IMR-90 (cell line): ENCODE measurements around the gene ATP11A. TPM values are rescaled to one million over a fixed set of nuclear protein-coding genes. Genes with fewer than 3 reads are reported as not detected.

Experiments used
- ATAC-seq: fragments of 200-7000 bp; cut with Tn5 transposase; 2 replicates; pipeline ENCODE4 v1.9.1; 2020; ENCODE audit warnings: low read depth, mild to moderate bottlenecking, moderate library complexity
- BruUV-seq: library from RNA; stranded (reverse); fragments of 400-500 nt; replicated peaks from 2 replicates; lab custom pipeline; 2021; lab: Mats Ljungman, UMichigan
- CTCF ChIA-PET: fragments of 300-600 bp; formaldehyde crosslinking; extraction: SDS; loops from one replicate; lab custom pipeline; 2021; ENCODE audit warnings: antibody characterized with exemption; lab: Yijun Ruan, JAX
- POLR2A ChIA-PET: fragments of 300-600 bp; sonication (Branson Sonifier 250); formaldehyde crosslinking; loops from one replicate; lab custom pipeline; 2022; ENCODE audit warnings: antibody characterized with exemption; ENCODE audit not compliant: unreplicated experiment; lab: Charles Lee
- DNase-seq: peaks from one replicate; pipeline ENCODE4 v3.0.0; 2013
- H2AFZ ChIP-seq: replicated peaks from 2 replicates; pipeline ENCODE3; 2013; ENCODE audit warnings: low read length, mild to moderate bottlenecking; ENCODE audit not compliant: poor library complexity
- H2AK5ac ChIP-seq: 2 replicates; pipeline ENCODE4 v1.6.1; 2013; ENCODE audit warnings: low read depth, low read length, inconsistent platforms
- H2AK9ac ChIP-seq: replicated peaks from 2 replicates; pipeline ENCODE3; 2013; ENCODE audit warnings: mild to moderate bottlenecking, low read depth, low read length, moderate library complexity; ENCODE audit not compliant: poor library complexity
- H2BK120ac ChIP-seq: 2 replicates; pipeline ENCODE4 v1.6.1; 2013; ENCODE audit warnings: low read depth, low read length, inconsistent platforms
- H2BK15ac ChIP-seq: 3 replicates; pipeline ENCODE4 v1.6.1; 2013; ENCODE audit warnings: low read depth, low read length, inconsistent platforms
- H2BK20ac ChIP-seq: 2 replicates; pipeline ENCODE4 v1.6.1; 2013; ENCODE audit warnings: low read depth, mild to moderate bottlenecking, inconsistent platforms, low read length, moderate library complexity
- H2BK5ac ChIP-seq: 2 replicates; pipeline ENCODE4 v1.6.1; 2013; ENCODE audit warnings: mild to moderate bottlenecking, low read depth, low read length, inconsistent platforms; ENCODE audit not compliant: poor library complexity, severe bottlenecking
- H3K14ac ChIP-seq: replicated peaks from 2 replicates; pipeline ENCODE4 v1.6.1; 2013; ENCODE audit warnings: low read depth, low read length, inconsistent platforms
- H3K18ac ChIP-seq: 2 replicates; pipeline ENCODE4 v1.6.1; 2013; ENCODE audit warnings: low read depth, low read length, control low read depth
- H3K23ac ChIP-seq: 2 replicates; pipeline ENCODE4 v1.6.1; 2013; ENCODE audit warnings: low read depth, low read length, inconsistent platforms
- H3K27ac ChIP-seq: 2 replicates; pipeline ENCODE4 v1.5.1; 2013; ENCODE audit warnings: mild to moderate bottlenecking, control low read depth, low read length; ENCODE audit not compliant: insufficient read depth
- H3K27me3 ChIP-seq: 2 replicates; pipeline ENCODE4 v1.6.1; 2013; ENCODE audit warnings: low read length; ENCODE audit not compliant: control insufficient read depth, insufficient read depth
- H3K36me3 ChIP-seq: 2 replicates; pipeline ENCODE4 v1.6.1; 2013; ENCODE audit warnings: low read length, mixed read lengths; ENCODE audit not compliant: control insufficient read depth, insufficient read depth
- H3K4ac ChIP-seq: 2 replicates; pipeline ENCODE4 v1.6.1; 2013; ENCODE audit warnings: low read depth, low read length, inconsistent platforms
- H3K4me1 ChIP-seq: 2 replicates; pipeline ENCODE4 v1.6.1; 2013; ENCODE audit warnings: low read length, mixed read lengths; ENCODE audit not compliant: control insufficient read depth, insufficient read depth
- H3K4me2 ChIP-seq: 2 replicates; pipeline ENCODE4 v1.6.1; 2013; ENCODE audit warnings: low read depth, mild to moderate bottlenecking, control low read depth, low read length, moderate library complexity
- H3K4me3 ChIP-seq: 2 replicates; pipeline ENCODE4 v1.5.1; 2013; ENCODE audit warnings: low read depth, mild to moderate bottlenecking, control low read depth, low read length, moderate library complexity; ENCODE audit not compliant: insufficient read depth
- H3K56ac ChIP-seq: 2 replicates; pipeline ENCODE4 v1.6.1; 2013; ENCODE audit warnings: low read length, inconsistent platforms; ENCODE audit not compliant: insufficient read depth; ENCODE audit errors: extremely low read depth
- H3K79me1 ChIP-seq, 2 experiments: 2 replicates each; pipeline ENCODE4 v1.6.1; 2013; ENCODE audit warnings: low read length in 2 of 2, inconsistent platforms in 1 of 2, low read depth in 1 of 2
- H3K9ac ChIP-seq: 2 replicates; pipeline ENCODE4 v1.6.1; 2013; ENCODE audit warnings: low read depth, low read length, control low read depth
- H3K9me1 ChIP-seq: 2 replicates; pipeline ENCODE4 v1.6.1; 2013; ENCODE audit warnings: low read length, inconsistent platforms; ENCODE audit not compliant: insufficient read depth
- H3K9me3 ChIP-seq: 2 replicates; pipeline ENCODE4 v1.6.1; 2013; ENCODE audit warnings: low read length; ENCODE audit not compliant: control insufficient read depth, insufficient read depth
- H4K20me1 ChIP-seq: 2 replicates; pipeline ENCODE4 v1.6.1; 2013; ENCODE audit warnings: low read length, inconsistent platforms; ENCODE audit not compliant: insufficient read depth
- H4K5ac ChIP-seq: 2 replicates; pipeline ENCODE4 v1.6.1; 2013; ENCODE audit warnings: mild to moderate bottlenecking, low read depth, low read length, control low read depth
- H4K8ac ChIP-seq, 2 experiments: 2 replicates each; pipeline ENCODE4 v1.6.1; 2013; ENCODE audit warnings: low read depth in 2 of 2, low read length in 2 of 2, control low read depth in 1 of 2, inconsistent platforms in 1 of 2
- H4K91ac ChIP-seq: 2 replicates; pipeline ENCODE4 v1.6.1; 2013; ENCODE audit warnings: low read depth, low read length, inconsistent platforms; ENCODE audit not compliant: insufficient read depth
- CEBPB ChIP-seq: IDR thresholded peaks from 2 replicates; pipeline ENCODE4 v1.6.1; 2012; ENCODE audit warnings: low read depth, low read length, improper control_type of control experiment
- FOS ChIP-seq: fragments of 150-350 bp; IDR thresholded peaks from 2 replicates; pipeline ENCODE4 v1.6.1; 2016; ENCODE audit warnings: low read depth, low read length
- WGBS, 2 experiments: methylation state at CpG; one replicate each; pipeline versions ENCODE4 v1.1.5 to v1.1.7; 2013; ENCODE audit warnings: missing lambda C conversion rate in 2 of 2; ENCODE audit not compliant: insufficient read length in 1 of 2; ENCODE audit errors: extremely low coverage in 2 of 2; 5-methylcytosine and 5-hydroxymethylcytosine counted together
- dilution Hi-C: fragments of 300-500 bp; cut with HindIII; formaldehyde crosslinking; loops from one replicate; pipeline ENCODE4 v1.14.3; 2018; ENCODE audit warnings: low sequenced_read_pairs; ENCODE audit not compliant: unreplicated experiment
- in situ Hi-C: fragments of 300-500 bp; cut with MboI; formaldehyde crosslinking; loops from 3 replicates; pipeline ENCODE4 v1.14.3; 2019; ENCODE audit warnings: low sequenced_read_pairs, inconsistent platforms, mixed read lengths
- intact Hi-C: fragments of 100-400 bp; cut with micrococcal nuclease; formaldehyde crosslinking; loops from 2 replicates; pipeline ENCODE4 v1.10.0; 2022
- polyA plus RNA-seq, 3 experiments: library from polyadenylated mRNA; depleted of rRNA; stranded (reverse); fragments of >200 nt; gene quantifications; 2 replicates each; pipeline ENCODE4 v1.2.3, GENCODE V29; 2012; ENCODE audit warnings: low replicate concordance in 1 of 3
- total RNA-seq: library from RNA; depleted of rRNA; stranded (reverse); fragments of >200 nt; gene quantifications from 2 replicates; pipeline ENCODE4 v1.2.3, GENCODE V29; 2012

ATP11A gene
- total and polyA plus RNA-seq, 2 of the 4 experiments (the other 2 are of a cell fraction): 8.4 to 12.0 TPM

DNA sequence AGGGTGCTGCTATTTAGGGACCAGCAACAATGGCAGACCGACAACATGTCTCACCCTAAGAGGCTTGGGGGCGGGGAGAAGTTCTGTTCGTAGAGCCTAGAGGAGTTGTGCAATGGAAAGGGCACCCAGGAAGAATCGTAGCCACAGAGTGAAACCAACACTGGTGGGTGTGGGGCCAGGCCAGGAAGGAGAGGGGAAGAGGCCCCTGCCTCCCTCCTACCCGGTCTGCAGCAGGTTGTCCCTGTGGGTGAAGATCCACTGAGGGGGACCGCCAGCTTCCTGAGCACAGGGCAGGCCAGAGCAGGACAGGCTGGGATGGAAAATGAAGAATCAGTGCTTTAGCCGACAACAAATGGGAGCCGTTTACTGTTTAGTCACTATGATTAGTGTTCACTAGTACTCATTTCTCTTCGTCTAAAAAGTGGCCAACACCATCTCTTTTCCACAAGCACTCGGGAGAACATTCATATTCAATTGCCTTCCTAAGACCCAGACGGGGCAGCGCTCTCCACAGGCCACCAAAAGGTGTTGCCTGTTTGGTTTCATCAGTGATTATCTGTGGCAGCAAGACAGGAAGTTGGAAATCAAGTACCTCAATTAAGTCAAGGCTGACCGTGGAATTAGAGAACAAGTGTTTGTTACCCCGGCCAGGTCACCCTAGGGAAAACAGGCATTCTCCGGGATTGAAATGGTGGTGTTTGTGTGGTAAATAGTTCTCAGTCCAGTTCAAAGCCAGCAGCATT, 1.1 kb upstream of the ATP11A start:
- Histone ChIP-seq H3K4ac (peak overlapping the region; percentile 81; the same call in 1 of the 2 replicates), H2BK120ac (no peak overlapping the region), H3K56ac (peak overlapping the region; percentile 43; the same call in 1 of the 2 replicates), H3K18ac (peak overlapping the region; percentile 48; the same call in 1 of the 2 replicates), H3K9me1 (peaks cover 11% of the 10 kb centered on the region), H3K4me2 (peak overlapping the region; percentile 87), H3K79me1 (peaks cover 16 to 26% of the 10 kb centered on the region in 2 experiments), H2AK5ac (peak overlapping the region; percentile 27; the same call in 1 of the 2 replicates), H2BK15ac (no peak overlapping the region), H3K4me3 (peak overlapping the region; percentile 72), H3K9me3 (no peaks in the 10 kb centered on the region), H2BK20ac (no peak overlapping the region), H4K20me1 (peaks cover 12% of the 10 kb centered on the region; the same call in 1 of the 2 replicates), H3K9ac (peak overlapping the region; percentile 47), H4K91ac (0 out of 2 replicates have a peak overlapping the region, but pooled peaks have one; percentile 60), H2BK5ac (no peak overlapping the region), H3K14ac (no peak overlapping the region), H4K5ac (peak overlapping the region; percentile 77), H4K8ac (peak overlapping the region; percentile 66 to 86), H3K36me3 (no peaks in the 10 kb centered on the region), H3K23ac (peak overlapping the region; percentile 82; the same call in 1 of the 2 replicates), H2AFZ (peak overlapping the region; percentile 96), H3K27me3 (no peaks in the 10 kb centered on the region; the same call in 1 of the 2 replicates), H3K4me1 (peaks cover 8% of the 10 kb centered on the region), H2AK9ac (peak overlapping the region; percentile 91), H3K27ac (no peak overlapping the region; the same call in 1 of the 2 replicates)
- ATAC-seq: no peak
- dilution Hi-C loops (no loop called here), in situ Hi-C loops (no loop called here), intact Hi-C loops (no loop called here)
- TF ChIP-seq FOS (no peak), CEBPB (0 out of 2 replicates have a peak, but pooled peaks have one; percentile 2)
- no TSS peak for BruUV-seq
- POLR2A ChIA-PET: no interaction called here
- 68% methylated on average over 5 of the region's 15 CpGs; no CpG with 5 or more reads in 1 of the 2 experiments for WGBS, 2 experiments
- no peak for DNase-seq
- CTCF ChIA-PET: no interaction called here
